ENCODE results near the gene SLC26A11.

SLC26A11 gene

GRCh38 chr17:80244871-80245509, 24.8 kb downstream of the SLC26A11 start:
- no peak overlapping the region for H3K27ac ChIP-seq
- TF ChIP-seq CTCF (IDR thresholded peaks at IDR 0.05) (no peak), ZFX (IDR thresholded peaks at IDR 0.05; ENCODE audit: borderline replicate concordance) (no peak)

- TF ChIP-seq CTCF (IDR thresholded peaks at IDR 0.05) = no peak
- TF ChIP-seq ZFX (IDR thresholded peaks at IDR 0.05; ENCODE audit: borderline replicate concordance) = no peak
- H3K27ac ChIP-seq = no peak overlapping the region
Measured at GRCh38 chr17:80245566-80246265, 25.5 kb downstream of the SLC26A11 start.

GRCh38 chr17:80246266-80246681, 26.0 kb downstream of the SLC26A11 start:
- no peak overlapping the region for H3K27ac ChIP-seq
- TF ChIP-seq CTCF (IDR thresholded peaks at IDR 0.05) (no peak), ZFX (IDR thresholded peaks at IDR 0.05; ENCODE audit: borderline replicate concordance) (no peak)

GRCh38 chr17:80246726-80247125, 26.5 kb downstream of the SLC26A11 start:
- no peak for TF ChIP-seq ZFX (IDR thresholded peaks at IDR 0.05; ENCODE audit: borderline replicate concordance)
- TF ChIP-seq CTCF (IDR thresholded peaks at IDR 0.05) = no peak
- H3K27ac ChIP-seq = no peak overlapping the region

GRCh38 chr17:80247561-80247960, 27.3 kb downstream of the SLC26A11 start:
- no peak overlapping the region for H3K27ac ChIP-seq
- no peak for TF ChIP-seq ZFX (IDR thresholded peaks at IDR 0.05; ENCODE audit: borderline replicate concordance)
- no peak for TF ChIP-seq CTCF (IDR thresholded peaks at IDR 0.05)

GRCh38 chr17:80248001-80248893, 28.0 kb downstream of the SLC26A11 start:
- TF ChIP-seq ZFX (IDR thresholded peaks at IDR 0.05; ENCODE audit: borderline replicate concordance) (no peak), CTCF (IDR thresholded peaks at IDR 0.05) (no peak)

More at GRCh38 chr17:80248001-80248893, 28.0 kb downstream of the SLC26A11 start:
- no peak overlapping the region for H3K27ac ChIP-seq

Measured in 22Rv1 (cell line).